HG03103 (cell line): Measurements from ENCODE around the gene ZFAND6.
"Not testable (repeated sequence)": the region's sequence is repeated elsewhere in the genome, so short reads cannot be mapped to it uniquely, and the experiment has no call there.

Experiments used
- ATAC-seq: cut with Tn5 transposase; IDR thresholded peaks from one replicate; pipeline ENCODE4 v1.9.1; 2021; ENCODE audit warnings: low read depth; ENCODE audit not compliant: unreplicated experiment

The ZFAND6 gene

GRCh38 chr15:80045219-80045618 lies 14.3 kb upstream of the ZFAND6 start:
- not testable (repeated sequence) for ATAC-seq

GRCh38 chr15:80049046-80049445 lies 10.4 kb upstream of the ZFAND6 start:
- ATAC-seq, result no peak

- no peak for ATAC-seq
Observed at GRCh38 chr15:80052597-80053304, 6.7 kb upstream of the ZFAND6 start.

DNA sequence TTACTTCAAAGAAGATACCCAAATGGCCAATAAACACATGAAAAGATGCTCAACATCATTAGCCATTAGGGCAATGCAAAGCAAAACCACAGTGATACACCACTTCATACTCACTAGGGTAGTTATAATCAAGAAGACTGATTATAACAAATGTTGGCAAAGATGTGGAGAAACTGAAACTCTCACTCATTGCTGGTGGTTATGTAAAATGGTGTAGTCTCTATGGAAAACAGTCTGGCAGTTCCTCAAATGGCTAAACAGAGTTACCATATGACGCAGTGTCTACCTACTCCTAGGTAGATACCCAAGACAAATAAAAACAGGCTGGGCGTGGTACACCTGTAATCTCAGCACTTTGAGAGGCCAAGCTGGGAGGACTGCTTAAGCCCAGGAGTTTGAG lies 3.5 kb upstream of the ZFAND6 start:
- ATAC-seq, result no peak

DNA sequence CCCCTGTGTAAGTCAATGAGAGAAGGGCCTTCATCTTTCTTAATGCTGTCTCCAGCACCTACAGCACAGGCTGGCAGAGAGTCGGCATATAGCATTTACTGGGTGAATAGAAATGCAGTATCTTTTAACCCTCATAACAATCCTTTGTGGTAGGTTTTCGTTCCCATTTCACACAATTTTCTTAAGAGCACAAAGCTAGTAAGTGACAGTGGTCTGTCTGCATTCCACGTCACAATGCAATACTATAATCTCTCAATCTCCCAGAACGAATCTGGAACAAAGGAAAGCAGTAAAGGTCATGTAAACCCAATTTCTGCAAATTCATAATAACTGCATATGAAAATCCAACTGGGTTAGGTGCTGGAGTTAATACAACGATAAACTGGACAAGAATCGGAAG lies 1.4 kb upstream of the ZFAND6 start:
- no peak for ATAC-seq

DNA sequence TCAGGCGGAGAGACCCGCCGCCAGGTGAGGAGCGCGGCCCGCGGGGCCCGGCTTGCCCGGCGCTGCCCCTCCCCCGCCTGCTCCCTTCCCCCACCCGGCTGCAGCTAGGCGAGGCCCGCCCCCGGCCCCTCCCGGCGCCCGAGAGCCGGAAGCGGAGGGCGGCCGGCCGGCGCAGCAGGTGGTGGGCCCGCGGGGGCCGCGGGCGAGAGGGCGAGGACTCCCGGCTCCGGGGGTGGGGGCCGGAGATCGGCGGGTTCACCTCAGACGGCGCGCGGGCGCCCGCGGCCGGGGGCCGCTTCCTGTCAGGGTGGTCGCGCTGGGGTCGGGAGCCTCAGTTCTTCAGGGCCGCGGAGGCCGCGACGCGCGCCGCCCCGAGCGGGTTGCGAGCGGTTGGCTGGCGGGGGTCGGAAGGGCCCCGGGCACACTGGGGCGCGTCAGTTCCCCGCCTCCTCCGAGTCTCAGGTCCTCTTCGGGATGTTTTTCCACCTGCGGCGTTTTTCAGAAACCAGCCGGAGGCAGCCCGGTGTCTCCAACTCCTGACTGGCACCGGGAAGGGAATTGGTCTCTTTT lies 395 bp downstream of the ZFAND6 start:
- ATAC-seq, result peak; percentile 33

- ATAC-seq, result no peak
Observed at GRCh38 chr15:80060356-80061006, 1.0 kb downstream of the ZFAND6 start.

- no peak for ATAC-seq
Observed at GRCh38 chr15:80061582-80061981, 2.1 kb downstream of the ZFAND6 start.

GRCh38 chr15:80066912-80067311 lies 7.4 kb downstream of the ZFAND6 start:
- ATAC-seq, result no peak

- ATAC-seq, result no peak
Observed at GRCh38 chr15:80068578-80068977, 9.1 kb downstream of the ZFAND6 start.

DNA sequence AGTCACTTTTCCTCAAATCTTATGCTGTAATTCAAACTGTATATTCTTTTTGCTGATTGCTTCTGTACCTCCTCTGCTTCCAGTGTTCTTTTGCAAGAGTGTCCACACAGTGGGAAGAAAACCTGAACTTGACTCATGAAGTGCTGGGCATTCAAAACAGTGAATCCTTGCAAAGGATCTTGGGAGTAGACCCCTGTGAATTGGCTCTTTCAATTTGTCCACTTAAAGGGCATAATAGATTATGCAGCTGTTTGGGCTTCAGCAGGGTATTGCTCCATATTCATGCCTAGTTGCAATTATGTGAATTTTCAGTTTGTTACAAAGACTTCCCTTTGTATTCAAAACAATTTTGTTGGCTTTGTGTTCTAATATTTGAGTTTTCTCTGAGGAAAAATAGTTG lies 11.4 kb downstream of the ZFAND6 start:
- no peak for ATAC-seq

DNA sequence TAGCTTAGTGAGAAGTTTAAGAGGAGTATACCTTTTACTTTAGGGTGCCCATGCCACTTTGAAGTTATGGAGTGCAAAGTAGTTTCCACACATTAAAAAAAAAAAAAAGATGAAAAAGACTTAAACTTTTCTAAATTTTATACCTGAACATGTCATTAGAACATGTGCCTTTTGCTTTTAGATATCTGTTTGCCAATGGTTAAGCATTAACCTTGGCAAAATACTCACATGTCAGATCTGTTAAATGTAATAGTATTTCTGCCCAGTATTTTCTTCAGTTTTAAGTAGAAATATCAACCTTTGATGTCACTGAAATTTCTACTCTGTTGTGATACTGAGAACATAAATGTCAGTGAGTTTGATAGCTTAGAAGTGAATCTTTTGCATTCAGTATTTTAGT lies 12.2 kb downstream of the ZFAND6 start:
- ATAC-seq, result no peak

DNA sequence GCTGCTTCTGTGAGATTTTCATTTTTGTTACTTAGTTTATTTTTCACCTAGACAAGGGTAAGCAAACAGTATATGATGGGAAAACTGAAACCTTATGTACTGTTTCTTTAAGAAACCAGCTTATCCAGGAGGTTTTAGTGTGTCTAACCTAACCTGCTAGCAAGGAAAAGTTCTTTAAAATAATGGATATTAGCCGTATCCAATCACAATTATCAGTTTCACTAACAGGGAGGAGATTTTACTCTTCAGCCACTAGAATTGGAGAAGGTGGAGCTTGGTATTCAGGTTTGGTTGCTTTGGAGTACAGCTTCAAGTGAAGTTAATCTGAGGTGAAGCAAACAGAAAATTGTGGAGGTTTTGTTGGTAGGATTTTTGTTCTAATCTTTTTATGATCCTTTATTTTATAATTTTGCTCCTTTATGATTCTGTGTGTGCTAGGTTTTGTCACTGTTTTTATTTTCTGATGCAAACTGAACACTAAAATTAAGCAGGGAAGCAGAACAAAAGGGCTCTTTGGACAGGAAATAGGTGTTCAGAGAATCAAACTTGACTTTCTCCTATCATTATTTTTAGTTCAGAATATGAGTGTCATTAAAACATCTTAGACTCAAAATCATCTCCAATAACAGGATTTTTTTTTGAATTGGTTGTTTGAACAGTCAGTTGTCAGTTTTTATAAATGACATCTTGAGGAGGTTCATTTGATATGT lies 13.0 kb downstream of the ZFAND6 start:
- peak; percentile 60 for ATAC-seq

GRCh38 chr15:80073197-80073596 lies 13.7 kb downstream of the ZFAND6 start:
- no peak for ATAC-seq

- ATAC-seq, result no peak
Observed at GRCh38 chr15:80076321-80077318, 17.1 kb downstream of the ZFAND6 start.

DNA sequence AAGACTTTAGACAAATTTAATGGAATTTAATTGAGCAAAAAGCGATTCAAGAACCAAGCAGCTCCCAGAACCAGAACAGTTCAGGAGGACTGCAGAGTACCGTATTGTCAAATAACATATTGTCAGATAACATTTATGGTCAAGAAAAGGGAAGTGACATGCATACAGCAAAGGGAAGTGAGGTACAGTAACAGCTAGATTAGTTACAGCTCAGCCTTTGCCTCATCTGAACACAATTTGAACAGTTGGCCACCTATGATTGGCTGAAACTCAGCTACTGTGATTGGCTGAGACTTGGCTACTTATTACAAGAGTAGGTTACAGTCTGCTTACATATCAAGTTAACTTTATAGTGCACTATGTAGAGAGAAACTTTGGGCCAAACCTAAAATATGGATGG lies 21.9 kb downstream of the ZFAND6 start:
- no peak for ATAC-seq

DNA sequence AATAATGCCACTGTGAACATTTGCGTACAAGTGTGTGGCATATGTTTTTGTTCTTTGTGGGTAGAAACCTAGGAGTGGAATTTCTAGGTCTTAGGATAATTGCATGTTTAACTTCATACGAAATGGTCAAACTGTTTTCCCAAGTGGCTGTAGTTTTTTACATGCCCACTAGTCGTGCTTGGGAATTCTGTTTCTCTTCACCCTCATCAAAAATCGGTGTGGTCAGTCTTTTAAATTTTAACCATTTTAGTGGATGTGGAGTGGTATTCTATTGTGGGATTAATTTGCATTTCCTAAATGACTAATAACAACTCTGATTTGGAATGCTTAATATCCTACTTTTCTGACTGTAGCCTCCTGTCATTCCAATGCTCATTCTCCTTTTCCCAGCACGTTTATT lies 27.6 kb downstream of the ZFAND6 start:
- ATAC-seq, result no peak

DNA sequence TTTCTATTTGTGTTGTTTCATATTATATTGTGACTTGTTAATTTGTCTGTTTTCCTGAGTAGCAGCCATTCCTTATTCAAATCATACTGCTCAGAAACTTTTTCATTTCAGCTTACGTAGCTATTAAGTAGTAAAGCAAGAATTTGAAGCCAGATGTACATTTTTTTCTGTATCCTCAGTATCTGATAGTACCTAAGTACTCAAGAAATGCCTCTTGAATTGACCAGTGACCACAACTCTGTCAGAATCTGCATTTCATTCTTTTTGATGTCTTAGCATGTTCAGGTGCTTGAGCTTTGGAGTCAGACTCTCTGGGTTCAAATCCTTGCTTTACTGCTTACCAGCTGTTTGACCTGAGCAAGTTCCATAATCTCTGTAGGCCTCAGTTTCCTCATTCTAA lies 30.6 kb downstream of the ZFAND6 start:
- ATAC-seq, result no peak

GRCh38 chr15:80090879-80091503 lies 31.5 kb downstream of the ZFAND6 start:
- no peak for ATAC-seq
